GM12865 (cell line): Measurements from ENCODE around the gene BRSK2.

Source experiments
- DNase-seq: peaks from one replicate; pipeline ENCODE4 v3.0.0; 2010; ENCODE audit warnings: low read depth
- H3K4me3 ChIP-seq: 2 replicates; pipeline ENCODE4 v1.5.1; 2011; ENCODE audit warnings: mild to moderate bottlenecking, low read depth, low read length, control low read depth
- TF ChIP-seq, protein P1 (sequence below): IDR thresholded peaks from 2 replicates; pipeline ENCODE4 v1.5.1; 2011; ENCODE audit warnings: low read length, control low read depth, low read depth, inconsistent platforms; ENCODE audit not compliant: insufficient read depth; ENCODE audit errors: missing control alignments

BRSK2 gene

DNA sequence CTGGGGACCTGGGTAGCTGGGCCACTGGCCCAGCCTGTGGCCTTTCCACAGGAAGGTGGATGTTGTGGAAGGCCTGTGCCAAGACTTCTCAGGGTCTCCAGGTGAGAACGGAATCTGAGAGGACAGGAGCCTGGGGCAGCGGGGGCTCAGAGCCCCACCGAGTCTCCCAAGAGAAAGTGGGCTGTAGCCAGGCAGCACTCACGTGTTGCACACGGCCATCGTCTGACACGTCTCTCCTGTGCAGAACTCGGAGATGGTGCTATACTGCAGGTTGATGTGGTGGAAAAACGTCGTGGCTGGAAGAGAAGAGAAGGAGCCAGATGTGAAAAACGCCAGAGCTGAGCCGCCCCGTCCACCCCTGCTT, 90.4 kb downstream of the BRSK2 start:
- no peak overlapping the region for H3K4me3 ChIP-seq
- DNase-seq = no peak
- TF ChIP-seq, protein P1, sequence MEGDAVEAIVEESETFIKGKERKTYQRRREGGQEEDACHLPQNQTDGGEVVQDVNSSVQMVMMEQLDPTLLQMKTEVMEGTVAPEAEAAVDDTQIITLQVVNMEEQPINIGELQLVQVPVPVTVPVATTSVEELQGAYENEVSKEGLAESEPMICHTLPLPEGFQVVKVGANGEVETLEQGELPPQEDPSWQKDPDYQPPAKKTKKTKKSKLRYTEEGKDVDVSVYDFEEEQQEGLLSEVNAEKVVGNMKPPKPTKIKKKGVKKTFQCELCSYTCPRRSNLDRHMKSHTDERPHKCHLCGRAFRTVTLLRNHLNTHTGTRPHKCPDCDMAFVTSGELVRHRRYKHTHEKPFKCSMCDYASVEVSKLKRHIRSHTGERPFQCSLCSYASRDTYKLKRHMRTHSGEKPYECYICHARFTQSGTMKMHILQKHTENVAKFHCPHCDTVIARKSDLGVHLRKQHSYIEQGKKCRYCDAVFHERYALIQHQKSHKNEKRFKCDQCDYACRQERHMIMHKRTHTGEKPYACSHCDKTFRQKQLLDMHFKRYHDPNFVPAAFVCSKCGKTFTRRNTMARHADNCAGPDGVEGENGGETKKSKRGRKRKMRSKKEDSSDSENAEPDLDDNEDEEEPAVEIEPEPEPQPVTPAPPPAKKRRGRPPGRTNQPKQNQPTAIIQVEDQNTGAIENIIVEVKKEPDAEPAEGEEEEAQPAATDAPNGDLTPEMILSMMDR = no peak

GRCh38 chr11:1480555-1481482, 91.1 kb downstream of the BRSK2 start:
- TF ChIP-seq, protein P1 = no peak
- H3K4me3 ChIP-seq = no peak overlapping the region
- DNase-seq = no peak

- H3K4me3 ChIP-seq = no peak overlapping the region
- no peak for DNase-seq
- TF ChIP-seq, protein P1 = no peak
Measured at GRCh38 chr11:1481483-1481825, 91.7 kb downstream of the BRSK2 start.

- TF ChIP-seq, protein P1 = no peak
- H3K4me3 ChIP-seq = no peak overlapping the region
- DNase-seq = no peak
Measured at GRCh38 chr11:1481861-1482441, 92.2 kb downstream of the BRSK2 start.

- TF ChIP-seq, protein P1 = no peak
- H3K4me3 ChIP-seq = no peak overlapping the region
- no peak for DNase-seq
Measured at GRCh38 chr11:1482581-1483444, 93.1 kb downstream of the BRSK2 start.

DNA sequence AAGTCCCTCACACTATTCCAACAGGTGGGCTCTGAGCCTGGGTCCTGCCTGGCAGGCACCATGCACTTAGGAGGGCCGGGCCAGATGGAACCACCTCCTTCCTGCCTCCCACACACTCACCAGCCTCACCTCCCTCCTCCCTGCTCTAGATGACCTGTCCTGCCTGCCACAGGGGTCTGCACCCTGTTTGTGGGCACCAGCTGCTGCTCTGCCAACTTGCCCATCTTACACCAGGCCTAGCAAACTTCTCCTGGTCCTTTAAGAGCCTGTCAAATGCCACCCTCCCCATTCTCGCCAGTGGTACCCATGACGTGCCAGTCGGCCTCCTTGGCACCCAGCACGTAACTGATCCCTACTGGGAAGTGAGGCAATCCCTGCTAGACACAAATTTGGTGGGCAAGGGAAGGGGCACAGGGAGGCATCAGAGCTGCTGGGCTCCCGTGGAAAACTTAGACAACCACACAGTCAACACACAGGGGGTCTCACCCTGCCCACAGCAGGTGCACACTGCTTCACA, 93.8 kb downstream of the BRSK2 start:
- TF ChIP-seq, protein P1 = no peak
- H3K4me3 ChIP-seq = no peak overlapping the region
- DNase-seq = no peak
